ENCODE results near the gene BLVRA. TPM values are rescaled to one million over a fixed set of nuclear protein-coding genes. Genes with fewer than 3 reads are reported as not detected.
"Not testable (repeated sequence)": the region's sequence is repeated elsewhere in the genome, so short reads cannot be mapped to it uniquely, and the experiment has no call there.

The BLVRA gene
- total and polyA plus RNA-seq, 7 experiments from 2014 or later, result 11.2 to 41.2 (median 28.2) TPM

DNA sequence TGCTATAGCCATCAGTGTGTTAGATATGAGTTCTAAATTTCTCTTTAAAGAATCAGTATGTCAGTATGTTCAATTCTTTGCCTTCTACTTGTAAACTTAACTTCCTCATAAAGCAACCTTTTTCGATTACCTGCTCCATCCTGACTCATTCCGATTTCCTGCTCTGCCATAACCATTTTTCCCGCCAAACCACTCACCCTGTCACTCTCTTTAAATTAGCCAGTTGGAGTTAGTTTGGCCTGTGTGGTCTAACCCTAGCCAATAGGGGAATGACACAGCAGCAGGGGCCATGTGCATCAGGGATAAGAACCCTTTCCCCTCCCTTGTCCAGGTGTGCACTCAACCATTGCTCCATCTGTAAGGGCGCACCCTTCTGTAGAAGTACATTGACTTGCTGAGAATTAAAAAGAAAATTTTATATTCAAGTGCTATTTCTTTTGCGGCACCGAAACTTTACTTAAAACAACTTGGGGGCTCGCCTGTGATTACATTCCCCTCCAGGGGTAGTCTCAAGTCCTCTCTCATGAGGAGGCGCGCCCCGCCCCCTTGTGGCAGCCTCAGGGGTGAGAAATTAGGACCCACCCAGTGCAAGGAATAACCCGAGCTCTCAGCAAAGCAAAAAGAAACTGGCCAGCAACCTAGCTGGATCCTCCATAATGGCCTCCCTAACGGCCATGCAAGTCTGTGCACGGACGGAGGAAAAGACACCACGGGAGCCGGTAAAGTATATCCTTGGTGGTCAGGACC, 51.9 kb downstream of the BLVRA start:
- H3K4me3 Mint-ChIP-seq; H3K4me1 Mint-ChIP-seq; H3K4me3 ChIP-seq (ENCODE audit: low read length); H3K9me3 ChIP-seq (ENCODE audit: control insufficient read depth in 2 of 3, low read length in 3 of 3); H3K4me1 ChIP-seq (ENCODE audit: control insufficient read depth in 2 of 2, insufficient read depth in 2 of 2, low read length in 2 of 2); H3K27me3 ChIP-seq (ENCODE audit: control insufficient read depth in 2 of 2, insufficient read depth in 2 of 2, low read length in 2 of 2); POLR2A ChIA-PET; H3K27ac ChIP-seq (ENCODE audit: low read depth, low read length); ATAC-seq; H3K27ac Mint-ChIP-seq: not testable (repeated sequence)
- peak in 7 of 9 donors; percentile 12 to 33 (median 14) for DNase-seq
- Mint-ChIP-seq H3K9me3 (peaks cover 0 to 13% (median 3%) of the 10 kb centered on the region in 11 donors), H3K36me3 (peaks cover 10 to 24% (median 19%) of the 10 kb centered on the region in 5 donors), H3K27me3 (peaks cover 11 to 19% (median 15%) of the 10 kb centered on the region in 5 donors)
- peaks cover 0 to 17% (median 0%) of the 10 kb centered on the region in 3 experiments for H3K36me3 ChIP-seq (ENCODE audit: control insufficient read depth in 2 of 3, insufficient read depth in 3 of 3, low read length in 3 of 3)
- CTCF ChIA-PET, result interaction anchor here (0.7 kb wide), 1 partner anchor 12 kb away, joined by 3 read pairs; no protein-coding TSS in a partner anchor
- intact Hi-C loops (cut with micrococcal nuclease), result loop anchor here in 1 of 2 donors (1.0 kb wide), 1 partner anchor 869 kb away; no protein-coding TSS in a partner anchor

DNA sequence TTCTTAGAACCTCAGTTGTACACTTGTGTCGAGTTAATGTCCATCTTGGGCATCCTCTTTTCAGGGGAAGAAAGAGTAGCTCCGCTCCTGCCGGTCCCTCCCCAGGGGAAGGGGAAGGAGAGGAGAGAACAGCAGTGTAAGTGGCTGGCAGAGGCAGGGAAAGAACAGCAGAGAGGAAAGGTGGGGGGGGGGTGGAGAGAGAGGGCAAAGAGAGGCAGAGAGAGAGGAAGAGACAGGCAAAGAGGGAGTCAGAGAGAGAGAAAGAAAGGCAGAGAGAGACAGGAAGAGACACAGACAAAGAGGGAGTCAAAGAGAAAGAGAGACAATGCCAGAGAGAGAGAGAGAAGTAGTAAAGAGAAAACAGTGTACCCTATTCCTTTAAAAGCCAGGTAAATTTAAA, 56.9 kb downstream of the BLVRA start:
- H3K4me3 Mint-ChIP-seq, result no peak overlapping the region
- ChIA-PET CTCF (no interaction called here), POLR2A (no interaction called here)
- no peak overlapping the region for H3K4me3 ChIP-seq (ENCODE audit: low read length)
- H3K27ac Mint-ChIP-seq, result no peak overlapping the region
- peaks cover 0 to 13% (median 3%) of the 10 kb centered on the region in 11 donors for H3K9me3 Mint-ChIP-seq
- peaks cover 18 to 50% (median 24%) of the 10 kb centered on the region in 5 donors for H3K27me3 Mint-ChIP-seq
- H3K4me1 Mint-ChIP-seq, result peaks cover 0 to 7% (median 0%) of the 10 kb centered on the region in 7 donors
- H3K36me3 Mint-ChIP-seq, result peaks cover 0 to 6% (median 0%) of the 10 kb centered on the region in 5 donors
- intact Hi-C loops (cut with micrococcal nuclease), result no loop called here
- no peaks in the 10 kb centered on the region for H3K27me3 ChIP-seq (ENCODE audit: control insufficient read depth in 2 of 2, insufficient read depth in 2 of 2, low read length in 2 of 2)
- ATAC-seq, result no peak
- no peaks in the 10 kb centered on the region for H3K36me3 ChIP-seq (ENCODE audit: control insufficient read depth in 2 of 3, insufficient read depth in 3 of 3, low read length in 3 of 3)
- no peak for DNase-seq
- H3K9me3 ChIP-seq (ENCODE audit: control insufficient read depth in 2 of 3, low read length in 3 of 3), result no peaks in the 10 kb centered on the region
- H3K27ac ChIP-seq (ENCODE audit: low read depth, low read length), result no peak overlapping the region
- H3K4me1 ChIP-seq (ENCODE audit: control insufficient read depth in 2 of 2, insufficient read depth in 2 of 2, low read length in 2 of 2), result no peaks in the 10 kb centered on the region

DNA sequence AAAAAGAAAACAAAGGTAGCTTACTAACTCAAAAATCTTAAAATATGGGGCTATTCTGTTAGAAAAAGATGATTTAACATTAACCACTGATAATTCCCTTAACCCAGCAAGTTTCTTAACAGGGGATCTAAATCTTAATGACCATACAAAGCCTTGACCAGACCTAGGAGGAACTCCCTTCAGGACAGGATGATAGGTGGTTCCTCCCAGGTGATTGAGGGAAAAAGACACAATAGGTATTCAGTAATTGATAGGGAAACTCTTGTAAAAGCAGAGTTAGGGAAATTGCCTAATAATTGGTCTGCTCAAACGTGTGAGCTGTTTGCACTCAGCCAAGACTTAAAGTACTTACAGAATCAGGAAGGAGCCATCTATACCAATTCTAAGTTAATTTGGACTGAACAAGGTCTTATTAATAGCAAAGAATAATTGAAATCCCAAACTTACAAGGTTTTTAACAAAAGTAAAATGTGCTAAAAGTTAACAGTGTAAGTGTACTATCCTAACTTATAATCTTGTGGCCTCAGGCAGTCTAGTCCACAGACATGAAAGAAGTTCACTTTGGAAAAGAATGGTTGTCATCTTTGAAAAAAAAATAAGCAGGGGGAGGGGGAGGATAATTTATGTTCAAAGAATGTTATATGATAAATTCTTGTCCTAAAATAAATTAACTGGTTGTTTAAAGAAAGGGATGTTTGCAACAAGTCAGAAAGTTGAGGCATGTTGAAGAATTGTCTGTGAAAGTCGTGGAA, 57.7 kb downstream of the BLVRA start:
- H3K27me3 ChIP-seq (ENCODE audit: control insufficient read depth in 2 of 2, insufficient read depth in 2 of 2, low read length in 2 of 2); H3K4me1 ChIP-seq (ENCODE audit: control insufficient read depth in 2 of 2, insufficient read depth in 2 of 2, low read length in 2 of 2); H3K9me3 ChIP-seq (ENCODE audit: control insufficient read depth in 2 of 3, low read length in 3 of 3); ATAC-seq; DNase-seq; H3K27ac ChIP-seq (ENCODE audit: low read depth, low read length); H3K4me3 Mint-ChIP-seq; intact Hi-C loops (cut with micrococcal nuclease); H3K4me1 Mint-ChIP-seq; H3K27ac Mint-ChIP-seq; H3K36me3 Mint-ChIP-seq; H3K4me3 ChIP-seq (ENCODE audit: low read length); POLR2A ChIA-PET; H3K36me3 ChIP-seq (ENCODE audit: control insufficient read depth in 2 of 3, insufficient read depth in 3 of 3, low read length in 3 of 3); CTCF ChIA-PET: not testable (repeated sequence)
- peaks cover 0 to 13% (median 3%) of the 10 kb centered on the region in 11 donors for H3K9me3 Mint-ChIP-seq
- H3K27me3 Mint-ChIP-seq, result peaks cover 18 to 54% (median 24%) of the 10 kb centered on the region in 5 donors

DNA sequence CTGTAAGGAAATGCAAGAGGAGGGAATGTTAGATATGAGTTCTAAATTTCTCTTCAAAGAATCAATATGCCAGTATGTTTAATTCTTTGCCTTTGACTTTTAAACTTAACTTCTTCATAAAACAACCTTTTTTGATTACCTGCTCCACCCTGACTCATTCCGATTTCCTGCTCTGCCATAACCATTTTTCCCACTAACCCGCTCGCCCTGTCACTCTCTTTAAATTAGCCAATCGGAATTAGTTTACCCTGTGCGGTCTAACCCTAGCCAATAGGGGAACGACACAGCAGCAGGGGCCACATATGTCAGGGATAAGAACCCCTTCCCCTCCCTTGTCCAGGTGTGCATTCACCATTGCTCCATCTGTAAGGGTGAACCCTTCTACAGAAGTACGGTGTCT, 64.9 kb downstream of the BLVRA start:
- CTCF ChIA-PET; H3K36me3 Mint-ChIP-seq; intact Hi-C loops (cut with micrococcal nuclease); H3K27ac ChIP-seq (ENCODE audit: low read depth, low read length); H3K4me3 Mint-ChIP-seq; H3K9me3 ChIP-seq (ENCODE audit: control insufficient read depth in 2 of 3, low read length in 3 of 3); H3K4me1 ChIP-seq (ENCODE audit: control insufficient read depth in 2 of 2, insufficient read depth in 2 of 2, low read length in 2 of 2); H3K27me3 ChIP-seq (ENCODE audit: control insufficient read depth in 2 of 2, insufficient read depth in 2 of 2, low read length in 2 of 2); H3K9me3 Mint-ChIP-seq; POLR2A ChIA-PET; ATAC-seq; H3K36me3 ChIP-seq (ENCODE audit: control insufficient read depth in 2 of 3, insufficient read depth in 3 of 3, low read length in 3 of 3); DNase-seq; H3K4me3 ChIP-seq (ENCODE audit: low read length); H3K4me1 Mint-ChIP-seq: not testable (repeated sequence)
- peaks cover 10 to 70% (median 16%) of the 10 kb centered on the region in 5 donors for H3K27me3 Mint-ChIP-seq
- peak overlapping the region in 1 of 9 donors; percentile 9 for H3K27ac Mint-ChIP-seq

DNA sequence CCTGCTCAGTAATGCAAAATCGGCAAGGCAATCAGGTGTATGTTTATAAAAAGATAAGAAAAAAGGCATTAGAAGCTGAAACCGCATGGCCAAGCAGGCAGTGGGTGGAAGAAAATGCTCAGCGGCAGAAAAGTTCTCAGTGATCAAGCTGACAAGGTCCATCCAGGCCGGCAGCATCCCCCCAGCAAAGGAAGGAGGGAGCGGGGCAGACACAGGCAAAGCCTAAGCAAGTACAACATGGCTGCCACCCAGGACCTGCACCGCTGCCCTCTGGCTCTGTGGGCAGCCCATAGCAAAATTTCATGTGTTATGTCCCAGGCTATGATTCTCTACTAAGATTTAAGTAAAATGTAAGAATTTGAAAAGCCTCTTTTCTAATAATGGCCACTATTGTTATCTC, 65.5 kb downstream of the BLVRA start:
- H3K9me3 ChIP-seq (ENCODE audit: control insufficient read depth in 2 of 3, low read length in 3 of 3), result no peaks in the 10 kb centered on the region
- ATAC-seq (no peak), DNase-seq (no peak)
- no peaks in the 10 kb centered on the region for H3K9me3 Mint-ChIP-seq
- no peak overlapping the region for H3K27ac Mint-ChIP-seq
- CTCF ChIA-PET, result no interaction called here
- peaks cover 7 to 74% (median 19%) of the 10 kb centered on the region in 5 donors for H3K27me3 Mint-ChIP-seq
- no peak overlapping the region for H3K4me3 ChIP-seq (ENCODE audit: low read length)
- H3K4me3 Mint-ChIP-seq, result no peak overlapping the region
- intact Hi-C loops (cut with micrococcal nuclease), result no loop called here
- peaks cover 0 to 4% of the 10 kb centered on the region in 2 donors for H3K27me3 ChIP-seq (ENCODE audit: control insufficient read depth in 2 of 2, insufficient read depth in 2 of 2, low read length in 2 of 2)
- H3K4me1 ChIP-seq (ENCODE audit: control insufficient read depth in 2 of 2, insufficient read depth in 2 of 2, low read length in 2 of 2), result no peaks in the 10 kb centered on the region
- H3K4me1 Mint-ChIP-seq, result no peaks in the 10 kb centered on the region
- H3K27ac ChIP-seq (ENCODE audit: low read depth, low read length), result no peak overlapping the region
- POLR2A ChIA-PET, result no interaction called here
- H3K36me3 Mint-ChIP-seq, result peaks cover 0 to 2% (median 0%) of the 10 kb centered on the region in 5 donors
- H3K36me3 ChIP-seq (ENCODE audit: control insufficient read depth in 2 of 3, insufficient read depth in 3 of 3, low read length in 3 of 3), result no peaks in the 10 kb centered on the region

DNA sequence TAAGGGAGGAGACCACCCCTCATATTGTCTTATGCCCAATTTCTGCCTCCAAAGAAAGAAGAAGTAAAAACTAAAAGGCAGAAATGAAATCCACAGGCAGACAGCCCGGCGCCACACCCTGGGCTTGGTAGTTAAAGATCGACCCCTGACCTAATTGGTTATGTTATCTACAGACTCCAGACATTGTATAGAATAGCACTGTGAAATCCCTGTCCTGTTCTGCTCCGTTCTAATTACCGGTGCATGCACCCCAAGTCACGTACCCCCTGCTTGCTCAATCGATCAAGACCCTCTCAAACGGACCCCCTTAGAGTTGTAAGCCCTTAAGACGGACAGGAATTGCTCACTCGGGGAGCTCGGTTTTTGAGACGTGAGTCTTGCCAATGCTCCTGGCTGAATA, 66.0 kb downstream of the BLVRA start:
- intact Hi-C loops (cut with micrococcal nuclease); H3K4me3 ChIP-seq (ENCODE audit: low read length); H3K4me3 Mint-ChIP-seq; H3K36me3 ChIP-seq (ENCODE audit: control insufficient read depth in 2 of 3, insufficient read depth in 3 of 3, low read length in 3 of 3); H3K4me1 ChIP-seq (ENCODE audit: control insufficient read depth in 2 of 2, insufficient read depth in 2 of 2, low read length in 2 of 2); DNase-seq; H3K27ac ChIP-seq (ENCODE audit: low read depth, low read length); POLR2A ChIA-PET; CTCF ChIA-PET; H3K36me3 Mint-ChIP-seq; H3K9me3 Mint-ChIP-seq; H3K4me1 Mint-ChIP-seq; ATAC-seq; H3K27me3 ChIP-seq (ENCODE audit: control insufficient read depth in 2 of 2, insufficient read depth in 2 of 2, low read length in 2 of 2); H3K9me3 ChIP-seq (ENCODE audit: control insufficient read depth in 2 of 3, low read length in 3 of 3): not testable (repeated sequence)
- Mint-ChIP-seq H3K27me3 (peaks cover 7 to 75% (median 23%) of the 10 kb centered on the region in 5 donors), H3K27ac (peak overlapping the region in 1 of 9 donors; percentile 22)
